IPS-NIHi7 (cell line): ENCODE results near the gene CAMK2G.
"Not testable (repeated sequence)": the region's sequence is repeated elsewhere in the genome, so short reads cannot be mapped to it uniquely, and the experiment has no call there.

Source experiments
- DNase-seq: peaks from one replicate; pipeline ENCODE4 v3.0.0; 2012; ENCODE audit warnings: mixed read lengths; ENCODE audit errors: extremely low spot score

CAMK2G gene

GRCh38 chr10:73902351-73902750 lies 28.0 kb upstream of the CAMK2G start:
- no peak for DNase-seq

- no peak for DNase-seq
Measured at GRCh38 chr10:73901261-73901660, 26.9 kb upstream of the CAMK2G start.

- no peak for DNase-seq
Measured at GRCh38 chr10:73900064-73900463, 25.7 kb upstream of the CAMK2G start.

- no peak for DNase-seq
Measured at GRCh38 chr10:73899423-73899822, 25.1 kb upstream of the CAMK2G start.

DNA sequence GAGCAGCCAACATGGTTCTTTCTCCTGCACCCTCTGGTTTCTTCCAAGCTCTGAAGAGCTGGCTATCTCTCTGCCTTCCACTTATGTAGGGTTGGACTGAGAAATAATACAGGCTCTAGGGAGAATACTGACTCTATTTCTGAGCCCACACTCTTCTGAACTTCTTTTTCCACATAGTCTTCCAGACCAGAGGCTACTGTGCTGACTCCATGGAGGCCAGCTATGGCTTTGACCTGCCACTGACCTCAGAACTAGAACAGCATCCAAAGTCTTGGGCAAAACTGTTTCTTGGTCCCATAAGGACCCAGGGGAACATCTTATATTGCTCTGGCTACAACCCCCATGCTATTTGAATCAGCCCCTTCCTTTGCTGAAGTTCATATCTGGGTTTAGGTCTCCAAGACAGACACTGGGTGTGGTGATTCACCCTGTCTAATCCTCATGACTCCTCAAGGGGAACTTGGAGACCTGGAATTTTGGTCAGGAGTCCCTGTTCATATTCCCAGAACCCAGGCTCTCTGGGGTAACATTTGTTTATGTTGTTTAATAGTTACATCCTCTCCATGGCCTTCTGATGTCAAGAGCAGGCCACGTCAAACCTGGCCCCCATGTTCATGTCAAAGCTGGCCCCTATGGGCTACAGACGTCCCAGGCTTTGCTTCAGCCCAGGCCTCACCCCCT lies 24.5 kb upstream of the CAMK2G start:
- no peak for DNase-seq

DNA sequence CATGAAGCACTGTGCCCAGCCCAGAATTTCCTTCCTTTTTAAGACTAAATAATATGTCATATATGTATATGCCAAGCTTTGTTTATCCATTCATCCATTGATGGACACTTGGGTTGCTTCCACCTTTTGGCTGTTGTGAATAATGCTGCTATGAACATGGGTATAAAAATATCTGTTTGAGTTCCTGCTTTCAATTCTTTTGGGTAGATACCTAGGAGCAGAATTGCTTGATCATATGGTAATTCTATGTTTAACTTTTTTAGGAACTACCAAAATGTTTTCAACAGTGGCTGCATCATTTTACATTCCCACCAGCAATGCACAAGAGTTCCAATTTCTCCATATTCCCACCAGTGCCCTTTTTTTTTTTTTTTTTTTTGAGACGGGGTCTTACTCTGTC lies 23.3 kb upstream of the CAMK2G start:
- DNase-seq, result no peak

GRCh38 chr10:73895381-73895780 lies 21.0 kb upstream of the CAMK2G start:
- DNase-seq, result not testable (repeated sequence)

- DNase-seq, result no peak
Measured at GRCh38 chr10:73894245-73894971, 20.1 kb upstream of the CAMK2G start.

GRCh38 chr10:73893426-73893825 lies 19.1 kb upstream of the CAMK2G start:
- DNase-seq, result no peak

GRCh38 chr10:73892310-73893030 lies 18.1 kb upstream of the CAMK2G start:
- DNase-seq, result no peak

DNA sequence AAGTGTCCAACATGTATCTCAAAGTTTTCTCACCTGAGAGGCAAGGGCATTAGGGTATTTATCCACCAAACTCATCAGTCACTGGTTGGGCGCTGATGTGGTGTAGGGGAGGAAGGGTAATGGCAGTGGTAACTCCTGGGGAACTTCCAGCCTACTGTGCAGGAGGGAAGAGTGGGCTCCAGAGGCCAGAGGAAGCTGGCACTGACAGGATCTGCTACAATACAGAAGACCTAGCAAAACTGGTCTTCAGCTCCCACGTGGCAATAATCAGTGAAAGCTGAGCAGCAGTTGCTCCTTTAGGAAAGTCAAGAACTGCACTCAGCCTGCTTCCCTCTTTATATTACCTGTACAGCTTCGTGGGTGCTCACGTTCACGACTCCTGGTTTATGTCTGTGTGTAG lies 17.2 kb upstream of the CAMK2G start:
- DNase-seq, result no peak

- not testable (repeated sequence) for DNase-seq
Measured at GRCh38 chr10:73890830-73891229, 16.5 kb upstream of the CAMK2G start.

GRCh38 chr10:73890261-73890660 lies 15.9 kb upstream of the CAMK2G start:
- DNase-seq, result no peak

GRCh38 chr10:73889416-73889815 lies 15.1 kb upstream of the CAMK2G start:
- not testable (repeated sequence) for DNase-seq

DNA sequence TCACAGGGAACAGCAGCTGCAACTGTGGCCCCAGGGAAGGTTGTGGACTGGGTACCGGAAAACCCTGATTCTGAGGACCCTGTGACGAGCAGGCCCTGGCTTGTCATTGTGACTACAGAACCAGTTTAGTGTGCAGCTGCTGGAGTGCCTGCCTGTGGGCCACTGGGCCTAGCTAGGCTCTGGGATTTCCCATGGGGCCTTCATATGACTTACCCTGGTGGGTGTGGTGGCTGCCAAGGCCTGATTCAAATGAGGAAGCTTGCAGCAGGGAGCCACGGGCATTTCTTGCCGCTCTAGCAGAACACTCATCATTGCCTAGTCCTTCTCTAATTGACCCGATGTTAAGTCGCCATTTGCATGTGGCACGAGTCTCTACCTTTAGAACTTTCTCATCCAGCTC lies 14.7 kb upstream of the CAMK2G start:
- no peak for DNase-seq

DNA sequence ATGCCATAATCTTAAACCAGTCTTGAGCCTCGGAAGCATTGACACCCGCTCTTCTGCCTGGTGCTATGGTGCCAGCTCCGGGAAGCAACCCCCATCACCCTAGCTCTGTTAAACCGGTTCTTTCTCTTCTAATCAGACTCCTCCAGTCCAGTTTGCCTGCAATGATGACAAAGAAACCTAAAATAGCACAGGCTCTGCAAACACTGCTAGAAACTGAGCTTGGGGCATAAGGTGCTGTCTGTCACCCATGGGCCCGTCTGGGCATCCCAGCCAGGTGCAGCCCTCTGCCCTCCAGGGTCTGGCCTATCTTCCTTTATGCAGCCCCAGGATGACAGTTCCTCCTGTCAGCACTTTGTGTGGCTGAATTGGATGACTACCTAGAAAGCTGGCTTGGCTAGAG lies 14.2 kb upstream of the CAMK2G start:
- no peak for DNase-seq

DNA sequence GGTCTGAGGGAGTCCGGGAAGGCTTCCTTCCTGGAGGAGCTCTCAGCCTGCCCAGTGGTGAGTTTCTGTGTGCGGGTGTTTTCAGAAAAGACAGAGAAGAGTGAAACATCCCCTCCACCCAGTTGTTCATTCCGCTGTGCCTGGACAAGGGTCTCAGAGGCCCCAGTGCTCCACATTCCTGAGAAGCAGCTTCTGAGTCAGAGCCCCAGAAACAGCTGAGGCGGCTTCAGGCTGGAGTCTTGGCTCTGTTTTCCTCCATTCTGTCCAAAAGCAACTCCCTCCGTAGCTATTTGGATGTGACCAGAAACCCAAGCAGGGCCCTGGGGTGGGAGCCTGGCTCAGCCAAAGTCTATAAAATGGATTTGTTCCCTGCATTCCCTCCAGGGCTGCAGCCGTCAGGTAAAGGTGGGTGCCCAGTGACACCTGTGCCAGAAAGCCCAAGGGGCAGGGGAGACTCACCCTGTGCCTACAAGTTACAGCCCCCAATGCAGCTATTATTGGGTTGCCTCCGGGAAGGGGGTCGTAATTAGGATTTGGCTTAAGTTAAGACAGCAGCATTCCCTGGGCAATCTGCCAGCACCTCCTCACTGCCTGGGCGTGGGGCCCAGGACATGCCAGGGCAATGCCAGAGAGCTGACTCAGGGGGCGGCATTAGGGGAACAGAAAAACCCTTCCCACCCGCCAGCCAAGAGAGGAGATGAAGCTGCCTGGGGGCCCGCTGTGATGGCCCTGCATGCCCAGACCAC lies 13.1 kb upstream of the CAMK2G start:
- no peak for DNase-seq

GRCh38 chr10:73886661-73887293 lies 12.4 kb upstream of the CAMK2G start:
- no peak for DNase-seq

DNA sequence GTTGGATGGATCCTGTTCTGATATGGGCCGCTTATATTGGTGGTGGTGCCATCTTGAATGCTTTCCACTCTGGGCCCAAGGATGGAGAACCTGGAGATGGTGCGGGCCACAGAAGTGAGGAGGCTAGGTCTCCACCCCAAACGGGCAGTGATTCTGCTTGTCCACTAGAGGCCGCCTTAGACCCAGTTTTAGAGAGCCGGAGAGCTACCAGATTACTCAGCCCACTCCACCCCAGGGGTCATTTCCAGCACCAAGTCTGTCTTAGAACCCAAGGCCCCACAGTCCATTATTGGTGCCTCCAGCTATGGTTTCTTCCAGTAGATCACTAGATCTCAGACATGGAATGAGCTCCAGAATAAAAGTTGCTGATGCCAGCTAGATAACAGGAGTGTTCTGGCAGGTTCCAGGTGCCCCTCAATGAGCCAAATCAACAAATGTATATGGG lies 11.8 kb upstream of the CAMK2G start:
- peak; percentile 83 for DNase-seq

DNA sequence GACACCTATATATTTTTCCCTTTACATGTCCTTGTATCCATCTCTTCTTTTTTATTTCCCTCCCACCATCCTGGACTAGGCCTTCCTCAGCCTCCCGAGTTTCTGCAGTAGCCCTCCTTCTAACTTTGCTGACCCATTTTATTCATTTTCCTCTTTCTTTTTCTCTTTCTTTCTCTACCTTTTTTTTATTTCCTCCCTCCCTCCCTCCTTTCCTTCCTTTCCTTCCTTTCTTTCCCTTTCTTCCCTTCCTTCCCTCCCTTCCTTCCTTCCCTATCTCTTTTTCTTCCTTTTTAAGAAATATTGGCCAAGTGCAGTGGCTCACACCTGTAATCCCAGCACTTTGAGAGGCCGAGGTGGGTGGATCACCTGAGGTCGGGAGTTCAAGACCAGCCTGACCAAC lies 9.7 kb upstream of the CAMK2G start:
- DNase-seq, result no peak

- DNase-seq, result no peak
Measured at GRCh38 chr10:73881221-73881919, 7.0 kb upstream of the CAMK2G start.
